Gastroesophageal sphincter (tissue), 3 donors: Measurements from ENCODE around the gene PPFIBP1.

Experiments
- CTCF ChIP-seq, 4 experiments: fragments of 200-600 bp in 2 of 4; fragments of 450-650 bp in 2 of 4; sonication (generic) in 1 of 4; IDR thresholded peaks; one replicate each; pipeline ENCODE4 v1.5.1; 2017 to 2019; ENCODE audit warnings: antibody characterized with exemption in 4 of 4, mild to moderate bottlenecking in 2 of 4, moderate library complexity in 2 of 4
- EP300 ChIP-seq: sonication (generic); formaldehyde crosslinking; IDR thresholded peaks from one replicate; pipeline ENCODE4 v1.6.1; 2017; ENCODE audit warnings: antibody characterized with exemption, mild to moderate bottlenecking
- POLR2A ChIP-seq, 2 donors: fragments of 450-650 bp; IDR thresholded peaks; one replicate each; pipeline ENCODE4 v1.6.1; 2017; ENCODE audit warnings: antibody characterized with exemption in 2 of 2, mild to moderate bottlenecking in 2 of 2, moderate library complexity in 1 of 2

- TF ChIP-seq CTCF (IDR thresholded peaks at IDR 0.05) (no peak), POLR2A (IDR thresholded peaks at IDR 0.05) (no peak), EP300 (no peak)
Observed at GRCh38 chr12:27575090-27575761, 51.2 kb downstream of the PPFIBP1 start.
